ENCODE results near the gene DHX34. TPM values are rescaled to one million over a fixed set of nuclear protein-coding genes. Genes with fewer than 3 reads are reported as not detected.
A peak's percentile ranks its signal among the peaks of the same experiment; 100 is the strongest.
"Not testable (repeated sequence)": the region's sequence is repeated elsewhere in the genome, so short reads cannot be mapped to it uniquely, and the experiment has no call there.

DHX34 gene
- total RNA-seq, 1 experiment from 2014 or later = 34.6 TPM

- not testable (repeated sequence) for DNase-seq; H3K4me3 ChIP-seq (ENCODE audit: insufficient read depth, low read depth, low read length); H3K27me3 ChIP-seq (ENCODE audit: control insufficient read depth, insufficient read depth, low read length)
- peaks cover 22% of the 10 kb centered on the region for H3K36me3 ChIP-seq (replicated peaks; ENCODE audit: control insufficient read depth, insufficient read depth, low read length)
Measured at GRCh38 chr19:47383890-47384289, 34.8 kb downstream of the DHX34 start.

GRCh38 chr19:47384533-47384932, 35.4 kb downstream of the DHX34 start:
- H3K27me3 ChIP-seq (ENCODE audit: control insufficient read depth, insufficient read depth, low read length); H3K4me3 ChIP-seq (ENCODE audit: insufficient read depth, low read depth, low read length); DNase-seq: not testable (repeated sequence)
- H3K36me3 ChIP-seq (replicated peaks; ENCODE audit: control insufficient read depth, insufficient read depth, low read length) = peaks cover 22% of the 10 kb centered on the region

- not testable (repeated sequence) for H3K4me3 ChIP-seq (ENCODE audit: insufficient read depth, low read depth, low read length)
Measured at GRCh38 chr19:47386582-47386981, 37.5 kb downstream of the DHX34 start.

GRCh38 chr19:47387623-47388022, 38.5 kb downstream of the DHX34 start:
- not testable (repeated sequence) for H3K36me3 ChIP-seq (replicated peaks; ENCODE audit: control insufficient read depth, insufficient read depth, low read length); H3K4me3 ChIP-seq (ENCODE audit: insufficient read depth, low read depth, low read length); DNase-seq; H3K27me3 ChIP-seq (ENCODE audit: control insufficient read depth, insufficient read depth, low read length)

More at GRCh38 chr19:47386582-47386981, 37.5 kb downstream of the DHX34 start:
- not testable (repeated sequence) for H3K36me3 ChIP-seq (replicated peaks; ENCODE audit: control insufficient read depth, insufficient read depth, low read length); H3K27me3 ChIP-seq (ENCODE audit: control insufficient read depth, insufficient read depth, low read length); DNase-seq

GRCh38 chr19:47388721-47389120, 39.6 kb downstream of the DHX34 start:
- not testable (repeated sequence) for H3K36me3 ChIP-seq (replicated peaks; ENCODE audit: control insufficient read depth, insufficient read depth, low read length); DNase-seq; H3K27me3 ChIP-seq (ENCODE audit: control insufficient read depth, insufficient read depth, low read length); H3K4me3 ChIP-seq (ENCODE audit: insufficient read depth, low read depth, low read length)

GRCh38 chr19:47389150-47389556, 40.0 kb downstream of the DHX34 start:
- Histone ChIP-seq H3K4me3 (ENCODE audit: insufficient read depth, low read depth, low read length) (no peak overlapping the region), H3K27me3 (ENCODE audit: control insufficient read depth, insufficient read depth, low read length) (no peaks in the 10 kb centered on the region)
- DNase-seq = no peak

GRCh38 chr19:47390533-47391488, 41.7 kb downstream of the DHX34 start:
- DNase-seq = peak; percentile 13
- Histone ChIP-seq H3K36me3 (replicated peaks; ENCODE audit: control insufficient read depth, insufficient read depth, low read length) (no peaks in the 10 kb centered on the region), H3K4me3 (ENCODE audit: insufficient read depth, low read depth, low read length) (no peak overlapping the region), H3K27me3 (ENCODE audit: control insufficient read depth, insufficient read depth, low read length) (no peaks in the 10 kb centered on the region)

More at GRCh38 chr19:47389150-47389556, 40.0 kb downstream of the DHX34 start:
- H3K36me3 ChIP-seq (replicated peaks; ENCODE audit: control insufficient read depth, insufficient read depth, low read length) = no peaks in the 10 kb centered on the region

- H3K27me3 ChIP-seq (ENCODE audit: control insufficient read depth, insufficient read depth, low read length) = no peaks in the 10 kb centered on the region
- no peaks in the 10 kb centered on the region for H3K36me3 ChIP-seq (replicated peaks; ENCODE audit: control insufficient read depth, insufficient read depth, low read length)
- no peak overlapping the region for H3K4me3 ChIP-seq (ENCODE audit: insufficient read depth, low read depth, low read length)
- DNase-seq = peak; percentile 86
Measured at GRCh38 chr19:47391510-47392223, 42.6 kb downstream of the DHX34 start.

- no peaks in the 10 kb centered on the region for H3K27me3 ChIP-seq (ENCODE audit: control insufficient read depth, insufficient read depth, low read length)
- DNase-seq = peak; percentile 65
Measured at GRCh38 chr19:47398707-47399597, 49.8 kb downstream of the DHX34 start.

GRCh38 chr19:47402504-47402903, 53.4 kb downstream of the DHX34 start:
- peak; percentile 28 for DNase-seq
- H3K27me3 ChIP-seq (ENCODE audit: control insufficient read depth, insufficient read depth, low read length) = no peaks in the 10 kb centered on the region
- no peak overlapping the region for H3K4me3 ChIP-seq (ENCODE audit: insufficient read depth, low read depth, low read length)
- no peaks in the 10 kb centered on the region for H3K36me3 ChIP-seq (replicated peaks; ENCODE audit: control insufficient read depth, insufficient read depth, low read length)

More at GRCh38 chr19:47398707-47399597, 49.8 kb downstream of the DHX34 start:
- Histone ChIP-seq H3K36me3 (replicated peaks; ENCODE audit: control insufficient read depth, insufficient read depth, low read length) (no peaks in the 10 kb centered on the region), H3K4me3 (ENCODE audit: insufficient read depth, low read depth, low read length) (no peak overlapping the region)

- peak; percentile 25 for DNase-seq
- H3K36me3 ChIP-seq (replicated peaks; ENCODE audit: control insufficient read depth, insufficient read depth, low read length) = no peaks in the 10 kb centered on the region
- H3K4me3 ChIP-seq (ENCODE audit: insufficient read depth, low read depth, low read length) = no peak overlapping the region
Measured at GRCh38 chr19:47404334-47405196, 55.5 kb downstream of the DHX34 start.

GRCh38 chr19:47405197-47405550, 56.1 kb downstream of the DHX34 start:
- DNase-seq = peak; percentile 5
- Histone ChIP-seq H3K4me3 (ENCODE audit: insufficient read depth, low read depth, low read length) (no peak overlapping the region), H3K36me3 (replicated peaks; ENCODE audit: control insufficient read depth, insufficient read depth, low read length) (no peaks in the 10 kb centered on the region), H3K27me3 (ENCODE audit: control insufficient read depth, insufficient read depth, low read length) (no peaks in the 10 kb centered on the region)

More at GRCh38 chr19:47404334-47405196, 55.5 kb downstream of the DHX34 start:
- H3K27me3 ChIP-seq (ENCODE audit: control insufficient read depth, insufficient read depth, low read length) = no peaks in the 10 kb centered on the region

- Histone ChIP-seq H3K27me3 (ENCODE audit: control insufficient read depth, insufficient read depth, low read length) (no peaks in the 10 kb centered on the region), H3K36me3 (replicated peaks; ENCODE audit: control insufficient read depth, insufficient read depth, low read length) (no peaks in the 10 kb centered on the region), H3K4me3 (ENCODE audit: insufficient read depth, low read depth, low read length) (no peak overlapping the region)
- peak; percentile 6 for DNase-seq
Measured at GRCh38 chr19:47405854-47406417, 56.8 kb downstream of the DHX34 start.
